IPS-15b (cell line): ENCODE results near the gene GPR158.

ENCODE experiments used
- H3K27me3 ChIP-seq: one replicate; pipeline ENCODE4 v1.6.1; 2013; ENCODE audit warnings: low read length; ENCODE audit not compliant: control insufficient read depth, insufficient read depth
- H3K36me3 ChIP-seq: one replicate; pipeline ENCODE4 v1.6.1; 2013; ENCODE audit warnings: low read length; ENCODE audit not compliant: control insufficient read depth, insufficient read depth
- H3K4me1 ChIP-seq: one replicate; pipeline ENCODE4 v1.6.1; 2013; ENCODE audit warnings: mild to moderate bottlenecking, low read length; ENCODE audit not compliant: control insufficient read depth, insufficient read depth
- H3K4me3 ChIP-seq: one replicate; pipeline ENCODE4 v1.5.1; 2013; ENCODE audit warnings: low read depth, low read length
- H3K9ac ChIP-seq: one replicate; pipeline ENCODE4 v1.6.1; 2013; ENCODE audit warnings: low read depth, mild to moderate bottlenecking, low read length
- H3K9me3 ChIP-seq: one replicate; pipeline ENCODE4 v1.6.1; 2013; ENCODE audit warnings: mild to moderate bottlenecking, low read length; ENCODE audit not compliant: control insufficient read depth, insufficient read depth

GPR158 gene

DNA sequence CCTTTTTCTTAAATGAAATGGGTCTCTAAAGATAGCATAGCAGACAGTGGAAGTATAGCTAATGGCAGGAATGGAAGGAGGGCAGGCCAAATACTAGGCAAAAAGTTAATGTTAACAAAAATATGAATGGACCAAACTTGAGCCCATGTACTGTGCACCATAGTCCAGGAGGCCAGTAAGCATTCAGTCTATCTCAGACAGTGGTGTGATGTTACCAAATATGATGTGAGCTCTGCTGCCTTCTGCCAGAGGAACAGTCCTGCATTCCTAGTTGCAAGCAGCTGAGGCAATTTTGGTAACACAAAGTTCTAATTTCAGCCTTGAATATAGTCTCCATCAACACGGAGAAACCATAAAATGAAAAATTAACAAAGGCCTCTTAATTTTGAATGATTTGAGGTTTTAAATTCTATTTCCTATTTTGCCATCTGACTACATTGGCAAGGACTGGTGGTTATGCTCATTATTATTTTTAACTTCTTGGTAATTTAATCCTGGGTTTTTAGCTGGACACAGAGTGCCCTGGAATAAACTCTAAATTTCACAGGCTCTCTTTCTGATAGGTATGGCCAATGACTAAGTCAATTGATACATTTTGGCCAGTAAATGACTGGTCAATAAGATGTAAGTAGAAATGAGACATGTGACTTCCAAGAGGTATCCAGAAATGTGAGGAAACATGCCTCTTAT lies 442.2 kb downstream of the GPR158 start:
- no peaks in the 10 kb centered on the region for H3K27me3 ChIP-seq
- no peak overlapping the region for H3K9ac ChIP-seq
- no peak overlapping the region for H3K4me3 ChIP-seq
- no peaks in the 10 kb centered on the region for H3K4me1 ChIP-seq
- H3K9me3 ChIP-seq = no peaks in the 10 kb centered on the region
- no peaks in the 10 kb centered on the region for H3K36me3 ChIP-seq

DNA sequence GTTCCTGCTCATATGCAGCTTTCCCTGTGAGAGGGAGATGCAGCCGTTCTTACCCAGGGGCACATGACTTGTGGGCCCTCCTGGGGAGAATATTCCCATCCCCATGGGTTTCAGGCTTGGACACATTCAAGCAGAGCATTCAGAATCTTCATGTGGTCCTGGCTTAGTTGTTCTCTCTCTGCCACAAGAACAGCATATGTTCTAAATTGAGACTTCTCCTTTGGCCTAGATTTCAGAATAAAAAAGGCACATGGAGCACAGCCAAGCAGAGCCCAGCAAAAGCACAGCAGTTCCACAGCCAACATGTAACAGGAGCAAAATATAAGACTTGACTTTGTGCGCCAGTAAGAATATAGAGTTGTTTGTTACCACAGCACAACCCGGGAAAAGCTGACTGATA lies 452.8 kb downstream of the GPR158 start:
- H3K36me3 ChIP-seq = no peaks in the 10 kb centered on the region
- no peaks in the 10 kb centered on the region for H3K9me3 ChIP-seq
- H3K4me1 ChIP-seq = no peaks in the 10 kb centered on the region
- H3K9ac ChIP-seq = no peak overlapping the region
- no peak overlapping the region for H3K4me3 ChIP-seq
- no peaks in the 10 kb centered on the region for H3K27me3 ChIP-seq

GRCh38 chr10:25629333-25629732 lies 454.5 kb downstream of the GPR158 start:
- Histone ChIP-seq H3K27me3 (no peaks in the 10 kb centered on the region), H3K4me1 (no peaks in the 10 kb centered on the region), H3K9me3 (no peaks in the 10 kb centered on the region), H3K36me3 (no peaks in the 10 kb centered on the region), H3K9ac (no peak overlapping the region), H3K4me3 (no peak overlapping the region)

DNA sequence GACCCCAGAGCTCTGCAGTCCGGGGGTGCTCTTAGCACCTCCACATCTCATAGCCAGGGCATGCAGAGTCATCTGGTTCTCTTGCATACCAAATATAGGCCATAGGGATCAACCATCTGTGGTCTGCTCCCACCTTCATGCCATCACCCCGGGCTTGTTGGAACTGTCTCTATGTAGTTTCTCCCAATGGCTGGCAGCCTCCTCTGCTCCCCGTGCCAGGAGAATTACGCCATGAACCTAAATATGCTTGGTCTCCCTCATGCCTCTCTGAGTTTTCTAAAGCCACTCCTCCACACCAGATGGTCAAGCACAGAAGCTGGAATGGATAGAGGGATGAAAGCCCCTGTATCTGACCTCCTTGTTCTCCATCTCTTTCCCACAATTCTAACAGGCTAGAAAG lies 456.7 kb downstream of the GPR158 start:
- H3K36me3 ChIP-seq = no peaks in the 10 kb centered on the region
- H3K4me1 ChIP-seq = no peaks in the 10 kb centered on the region
- H3K27me3 ChIP-seq = no peaks in the 10 kb centered on the region
- no peak overlapping the region for H3K4me3 ChIP-seq
- no peaks in the 10 kb centered on the region for H3K9me3 ChIP-seq
- no peak overlapping the region for H3K9ac ChIP-seq

DNA sequence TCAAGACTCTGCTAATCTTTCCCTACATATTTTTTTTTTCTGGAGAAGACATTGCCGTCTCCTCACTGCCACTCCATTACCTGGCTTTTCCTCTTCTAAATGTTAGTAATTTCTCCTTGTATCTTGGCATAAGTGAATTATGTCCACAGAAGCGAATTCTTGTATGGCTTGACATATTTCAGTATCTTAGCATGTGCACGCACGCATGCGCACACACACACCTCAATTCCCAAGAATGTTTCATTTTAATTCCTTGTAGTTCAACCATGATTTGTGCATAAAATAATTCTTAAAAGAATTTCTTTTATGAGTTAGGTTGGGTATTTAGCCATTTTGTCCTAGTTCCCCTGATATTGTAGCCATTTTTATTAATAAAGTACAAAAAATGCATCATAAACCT lies 458.0 kb downstream of the GPR158 start:
- Histone ChIP-seq H3K9ac (no peak overlapping the region), H3K4me3 (no peak overlapping the region), H3K27me3 (no peaks in the 10 kb centered on the region), H3K4me1 (no peaks in the 10 kb centered on the region), H3K9me3 (no peaks in the 10 kb centered on the region), H3K36me3 (no peaks in the 10 kb centered on the region)

DNA sequence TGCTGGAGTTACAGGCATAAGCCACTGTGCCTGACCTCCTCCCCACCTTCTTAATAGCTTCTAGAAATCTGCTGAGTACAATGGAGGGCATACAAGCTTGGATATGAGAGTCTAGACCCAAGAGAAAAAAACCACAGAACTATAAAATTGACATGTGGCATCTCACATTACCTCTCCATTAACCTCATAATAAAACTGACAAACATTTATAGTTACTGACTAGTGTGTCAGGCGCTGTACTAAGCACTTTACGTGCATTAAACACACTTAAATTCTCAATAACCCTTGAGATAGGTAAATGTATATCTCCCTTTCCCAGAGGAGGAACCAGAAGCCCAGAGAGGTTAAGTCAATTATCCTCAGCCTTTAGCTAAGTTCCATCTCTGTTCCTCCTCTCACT lies 458.7 kb downstream of the GPR158 start:
- H3K9me3 ChIP-seq = no peaks in the 10 kb centered on the region
- H3K36me3 ChIP-seq = no peaks in the 10 kb centered on the region
- no peak overlapping the region for H3K9ac ChIP-seq
- no peaks in the 10 kb centered on the region for H3K27me3 ChIP-seq
- no peaks in the 10 kb centered on the region for H3K4me1 ChIP-seq
- H3K4me3 ChIP-seq = no peak overlapping the region

GRCh38 chr10:25639646-25640045 lies 464.8 kb downstream of the GPR158 start:
- H3K4me1 ChIP-seq = no peaks in the 10 kb centered on the region
- no peak overlapping the region for H3K9ac ChIP-seq
- H3K36me3 ChIP-seq = no peaks in the 10 kb centered on the region
- H3K27me3 ChIP-seq = no peaks in the 10 kb centered on the region
- no peak overlapping the region for H3K4me3 ChIP-seq
- H3K9me3 ChIP-seq = no peaks in the 10 kb centered on the region

DNA sequence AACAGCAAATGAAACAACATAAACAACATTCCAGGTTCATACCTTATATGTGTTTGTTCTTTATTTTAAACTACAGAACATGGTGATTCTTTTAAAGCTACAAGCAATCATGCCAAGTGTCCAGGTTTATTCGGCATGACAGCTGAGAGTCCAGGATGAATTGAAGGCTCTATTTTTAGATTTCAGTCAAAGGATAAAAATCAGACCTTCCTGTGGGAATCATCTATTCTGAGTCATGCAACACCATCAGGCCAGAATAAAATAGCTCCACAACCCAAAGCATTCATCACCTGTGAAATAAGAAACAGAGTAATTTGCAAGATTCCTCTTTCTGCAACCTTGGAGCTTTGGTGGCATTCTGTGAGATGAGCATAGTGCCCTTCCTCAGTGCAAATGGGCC lies 466.8 kb downstream of the GPR158 start:
- H3K36me3 ChIP-seq = no peaks in the 10 kb centered on the region
- H3K4me1 ChIP-seq = no peaks in the 10 kb centered on the region
- no peak overlapping the region for H3K9ac ChIP-seq
- H3K9me3 ChIP-seq = no peaks in the 10 kb centered on the region
- no peak overlapping the region for H3K4me3 ChIP-seq
- H3K27me3 ChIP-seq = no peaks in the 10 kb centered on the region

DNA sequence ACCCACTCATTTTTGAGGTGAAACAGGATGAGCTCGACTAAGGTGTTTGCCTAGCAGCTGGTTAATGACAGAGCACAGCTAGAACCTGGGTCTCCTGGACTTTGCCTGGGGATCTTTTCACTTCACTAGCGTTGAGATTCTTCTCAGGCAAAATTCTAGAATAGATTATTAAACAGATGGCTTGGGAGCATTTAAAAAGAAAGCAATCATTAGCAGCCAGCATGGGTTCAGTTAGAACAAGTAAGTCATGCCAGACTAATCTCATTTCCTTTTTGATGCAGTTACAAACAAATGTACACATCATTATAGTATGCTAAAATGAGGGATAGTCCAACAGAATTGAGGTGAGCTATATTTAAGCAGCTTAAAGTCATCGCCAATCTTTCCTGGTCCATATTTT lies 467.9 kb downstream of the GPR158 start:
- Histone ChIP-seq H3K27me3 (no peaks in the 10 kb centered on the region), H3K9me3 (no peaks in the 10 kb centered on the region), H3K4me3 (no peak overlapping the region), H3K36me3 (no peaks in the 10 kb centered on the region), H3K4me1 (no peaks in the 10 kb centered on the region), H3K9ac (no peak overlapping the region)

DNA sequence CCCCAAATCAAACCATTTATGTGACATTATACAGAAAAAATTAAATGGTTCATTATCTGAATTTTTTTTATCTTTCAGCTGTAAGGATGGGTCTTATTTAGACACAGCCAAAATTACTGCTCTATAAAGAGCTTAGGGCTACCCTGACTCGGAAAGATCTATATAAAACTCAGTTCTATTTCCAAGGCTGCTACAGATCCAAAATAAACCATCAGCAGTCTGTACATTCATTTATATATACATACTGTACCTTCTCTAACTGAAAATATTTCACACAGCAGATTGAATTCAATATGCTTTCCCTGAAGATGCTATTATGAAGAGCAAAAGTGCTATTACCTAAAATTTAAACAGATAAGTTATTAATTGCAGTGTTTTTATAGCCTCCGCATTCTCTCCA lies 471.6 kb downstream of the GPR158 start:
- no peaks in the 10 kb centered on the region for H3K4me1 ChIP-seq
- no peaks in the 10 kb centered on the region for H3K36me3 ChIP-seq
- H3K9me3 ChIP-seq = no peaks in the 10 kb centered on the region
- H3K27me3 ChIP-seq = no peaks in the 10 kb centered on the region
- H3K4me3 ChIP-seq = no peak overlapping the region
- H3K9ac ChIP-seq = no peak overlapping the region

- Histone ChIP-seq H3K9me3 (no peaks in the 10 kb centered on the region), H3K27me3 (no peaks in the 10 kb centered on the region), H3K9ac (no peak overlapping the region), H3K36me3 (no peaks in the 10 kb centered on the region), H3K4me3 (no peak overlapping the region), H3K4me1 (no peaks in the 10 kb centered on the region)
Measured at GRCh38 chr10:25651534-25651933, 476.7 kb downstream of the GPR158 start.
